Stomach smooth muscle (tissue), 2 donors: ENCODE data around the gene OOSP4B.
"Not testable (repeated sequence)": the region's sequence is repeated elsewhere in the genome, so short reads cannot be mapped to it uniquely, and the experiment has no call there.

Experiments used
- H3K27ac ChIP-seq: one replicate; pipeline ENCODE4 v1.7.0; 2013; ENCODE audit warnings: mild to moderate bottlenecking, low read length, inconsistent platforms
- H3K27me3 ChIP-seq, 2 donors: one replicate each; pipeline ENCODE4 v1.7.0; 2013; ENCODE audit warnings: low read length in 2 of 2; ENCODE audit not compliant: insufficient read depth in 2 of 2, control insufficient read depth in 1 of 2
- H3K36me3 ChIP-seq, 2 donors: one replicate each; pipeline ENCODE4 v1.7.0; 2013; ENCODE audit warnings: low read length in 2 of 2; ENCODE audit not compliant: control insufficient read depth in 2 of 2, insufficient read depth in 2 of 2
- H3K4me1 ChIP-seq: one replicate; pipeline ENCODE4 v1.7.0; 2013; ENCODE audit warnings: low read length; ENCODE audit not compliant: control insufficient read depth, insufficient read depth
- H3K4me3 ChIP-seq, 2 donors: one replicate each; pipeline ENCODE4 v1.7.0; 2013; ENCODE audit warnings: low read length in 2 of 2
- H3K9ac ChIP-seq, 2 donors: one replicate each; pipeline ENCODE4 v1.7.0; 2013; ENCODE audit warnings: low read length in 2 of 2, mild to moderate bottlenecking in 1 of 2
- H3K9me3 ChIP-seq, 2 donors: one replicate each; pipeline ENCODE4 v1.7.0; 2013; ENCODE audit warnings: low read length in 2 of 2; ENCODE audit not compliant: control insufficient read depth in 2 of 2
- donor health status: healthy.
- donor health status: Pancreatic carcinoma.

Gene OOSP4B

GRCh38 chr11:60059521-60060240 is 42.7 kb downstream of the OOSP4B start:
- Histone ChIP-seq H3K27ac (no peak overlapping the region), H3K36me3 (no peaks in the 10 kb centered on the region), H3K9ac (no peak overlapping the region), H3K4me1 (no peaks in the 10 kb centered on the region), H3K9me3 (no peaks in the 10 kb centered on the region), H3K4me3 (no peak overlapping the region), H3K27me3 (no peaks in the 10 kb centered on the region)

- Histone ChIP-seq H3K36me3 (no peaks in the 10 kb centered on the region), H3K27ac (no peak overlapping the region), H3K27me3 (no peaks in the 10 kb centered on the region), H3K9ac (no peak overlapping the region), H3K9me3 (no peaks in the 10 kb centered on the region), H3K4me3 (no peak overlapping the region), H3K4me1 (no peaks in the 10 kb centered on the region)
These were observed 47.1 kb downstream of the OOSP4B start for GRCh38 chr11:60064111-60064510.

GRCh38 chr11:60065801-60066200 is 48.8 kb downstream of the OOSP4B start:
- Histone ChIP-seq H3K36me3 (no peaks in the 10 kb centered on the region), H3K27me3 (no peaks in the 10 kb centered on the region), H3K27ac (no peak overlapping the region), H3K4me1 (no peaks in the 10 kb centered on the region), H3K4me3 (no peak overlapping the region), H3K9me3 (no peaks in the 10 kb centered on the region), H3K9ac (no peak overlapping the region)

GRCh38 chr11:60069450-60069849 is 52.5 kb downstream of the OOSP4B start:
- H3K27ac ChIP-seq, result no peak overlapping the region
- H3K9me3 ChIP-seq, result no peaks in the 10 kb centered on the region
- H3K4me3 ChIP-seq, result no peak overlapping the region
- no peak overlapping the region for H3K9ac ChIP-seq
- no peaks in the 10 kb centered on the region for H3K36me3 ChIP-seq
- H3K4me1 ChIP-seq, result no peaks in the 10 kb centered on the region
- no peaks in the 10 kb centered on the region for H3K27me3 ChIP-seq

- not testable (repeated sequence) for H3K4me1 ChIP-seq, H3K27ac ChIP-seq, H3K9me3 ChIP-seq, H3K36me3 ChIP-seq, H3K4me3 ChIP-seq, H3K27me3 ChIP-seq, H3K9ac ChIP-seq
These were observed 54.7 kb downstream of the OOSP4B start for GRCh38 chr11:60071644-60072043.

GRCh38 chr11:60077216-60077817 is 60.3 kb downstream of the OOSP4B start:
- H3K27ac ChIP-seq, result no peak overlapping the region
- H3K36me3 ChIP-seq, result no peaks in the 10 kb centered on the region
- H3K4me3 ChIP-seq, result no peak overlapping the region
- H3K9me3 ChIP-seq, result no peaks in the 10 kb centered on the region
- H3K27me3 ChIP-seq, result no peaks in the 10 kb centered on the region
- no peak overlapping the region for H3K9ac ChIP-seq
- no peaks in the 10 kb centered on the region for H3K4me1 ChIP-seq

- Histone ChIP-seq H3K27ac (no peak overlapping the region), H3K27me3 (no peaks in the 10 kb centered on the region), H3K9ac (no peak overlapping the region), H3K4me1 (no peaks in the 10 kb centered on the region), H3K36me3 (no peaks in the 10 kb centered on the region), H3K4me3 (no peak overlapping the region), H3K9me3 (no peaks in the 10 kb centered on the region)
These were observed 61.0 kb downstream of the OOSP4B start for GRCh38 chr11:60077981-60078380.

GRCh38 chr11:60078745-60079144 is 61.8 kb downstream of the OOSP4B start:
- no peak overlapping the region for H3K4me3 ChIP-seq
- H3K9me3 ChIP-seq, result no peaks in the 10 kb centered on the region
- H3K27me3 ChIP-seq, result no peaks in the 10 kb centered on the region
- H3K27ac ChIP-seq, result no peak overlapping the region
- H3K9ac ChIP-seq, result no peak overlapping the region
- H3K36me3 ChIP-seq, result no peaks in the 10 kb centered on the region
- H3K4me1 ChIP-seq, result no peaks in the 10 kb centered on the region

GRCh38 chr11:60080535-60080934 is 63.6 kb downstream of the OOSP4B start:
- Histone ChIP-seq H3K4me1 (no peaks in the 10 kb centered on the region), H3K9me3 (no peaks in the 10 kb centered on the region), H3K27ac (no peak overlapping the region), H3K4me3 (no peak overlapping the region), H3K9ac (no peak overlapping the region), H3K27me3 (no peaks in the 10 kb centered on the region), H3K36me3 (no peaks in the 10 kb centered on the region)
